Lower leg skin (tissue), 3 donors: ENCODE measurements around the gene ARMC12.

Experiments used
- CTCF ChIP-seq, 3 donors: fragments of 450-650 bp; IDR thresholded peaks; one replicate each; pipeline ENCODE4 v1.5.1; 2016; ENCODE audit warnings: antibody characterized with exemption in 3 of 3, mild to moderate bottlenecking in 3 of 3, moderate library complexity in 2 of 3
- POLR2A ChIP-seq, 2 donors: fragments of 450-650 bp; IDR thresholded peaks; one replicate each; pipeline ENCODE4 v1.6.1; 2016 to 2017; ENCODE audit warnings: antibody characterized with exemption in 2 of 2, mild to moderate bottlenecking in 1 of 2, moderate library complexity in 1 of 2

- TF ChIP-seq CTCF (IDR thresholded peaks at IDR 0.05) (no peak), POLR2A (IDR thresholded peaks at IDR 0.05) (no peak)
Observed at GRCh38 chr6:35739645-35740524, 3.1 kb downstream of the ARMC12 start.
